Stimulated activated CD4-positive, alpha-beta T cell treated with anti-CD3 and anti-CD28 coated beads, Interleukin-1b, Interleukin-23, amount 100 ng/mL, for 1 hour (primary cell): Measurements from ENCODE around the gene COA6.
"Not testable (repeated sequence)": the region's sequence is repeated elsewhere in the genome, so short reads cannot be mapped to it uniquely, and the experiment has no call there.

Experiments
- DNase-seq, 2 donors: peaks; one replicate each; pipeline ENCODE4 v3.0.0-alpha.2; 2020; ENCODE audit warnings: low read depth in 2 of 2

Gene COA6

GRCh38 chr1:234369784-234370183 is 3.5 kb upstream of the COA6 start:
- DNase-seq: no peak

DNA sequence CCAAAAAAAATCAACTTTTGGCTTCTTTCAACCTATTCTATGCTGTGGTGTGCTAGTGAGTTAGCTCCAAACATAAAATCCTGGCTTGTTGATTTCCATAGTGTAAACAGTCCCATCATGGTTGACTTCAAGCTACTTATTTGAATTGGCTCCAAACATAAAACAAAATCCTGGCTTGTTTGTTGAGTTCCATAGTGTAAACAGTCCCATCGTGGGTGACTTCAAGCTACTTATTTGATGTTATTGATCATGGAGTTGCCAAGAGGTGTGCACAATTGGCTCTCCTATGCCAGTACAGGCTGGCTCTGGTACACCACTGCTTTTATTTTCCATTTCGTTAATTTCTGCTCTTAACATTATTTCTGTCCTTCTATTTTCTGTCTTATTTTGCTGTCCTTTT is 1.8 kb upstream of the COA6 start:
- no peak for DNase-seq

GRCh38 chr1:234372011-234372757 is 1.1 kb upstream of the COA6 start:
- no peak for DNase-seq

GRCh38 chr1:234373959-234374254 is 651 bp downstream of the COA6 start:
- no peak for DNase-seq

DNA sequence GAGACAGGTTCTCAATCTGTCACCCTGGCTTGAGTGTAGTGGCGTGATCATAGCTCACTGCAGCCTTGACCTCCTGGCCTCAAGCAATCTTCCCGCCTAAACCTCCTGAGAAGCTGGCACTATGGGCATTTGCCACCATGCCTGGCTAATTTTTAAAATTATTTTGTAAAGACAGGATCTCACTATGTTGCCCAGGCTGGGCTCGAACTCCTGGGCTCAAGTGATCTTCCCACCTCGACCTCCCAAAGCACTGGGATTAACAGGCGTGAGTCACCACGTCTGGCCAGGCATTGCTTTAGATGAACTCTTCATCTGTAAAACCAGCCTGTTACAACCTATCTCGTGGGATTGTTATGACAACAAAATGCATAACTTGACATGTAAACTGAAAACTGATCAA is 2.4 kb downstream of the COA6 start:
- no peak for DNase-seq

- not testable (repeated sequence) for DNase-seq
These were observed 6.4 kb downstream of the COA6 start for GRCh38 chr1:234379591-234380109.

DNA sequence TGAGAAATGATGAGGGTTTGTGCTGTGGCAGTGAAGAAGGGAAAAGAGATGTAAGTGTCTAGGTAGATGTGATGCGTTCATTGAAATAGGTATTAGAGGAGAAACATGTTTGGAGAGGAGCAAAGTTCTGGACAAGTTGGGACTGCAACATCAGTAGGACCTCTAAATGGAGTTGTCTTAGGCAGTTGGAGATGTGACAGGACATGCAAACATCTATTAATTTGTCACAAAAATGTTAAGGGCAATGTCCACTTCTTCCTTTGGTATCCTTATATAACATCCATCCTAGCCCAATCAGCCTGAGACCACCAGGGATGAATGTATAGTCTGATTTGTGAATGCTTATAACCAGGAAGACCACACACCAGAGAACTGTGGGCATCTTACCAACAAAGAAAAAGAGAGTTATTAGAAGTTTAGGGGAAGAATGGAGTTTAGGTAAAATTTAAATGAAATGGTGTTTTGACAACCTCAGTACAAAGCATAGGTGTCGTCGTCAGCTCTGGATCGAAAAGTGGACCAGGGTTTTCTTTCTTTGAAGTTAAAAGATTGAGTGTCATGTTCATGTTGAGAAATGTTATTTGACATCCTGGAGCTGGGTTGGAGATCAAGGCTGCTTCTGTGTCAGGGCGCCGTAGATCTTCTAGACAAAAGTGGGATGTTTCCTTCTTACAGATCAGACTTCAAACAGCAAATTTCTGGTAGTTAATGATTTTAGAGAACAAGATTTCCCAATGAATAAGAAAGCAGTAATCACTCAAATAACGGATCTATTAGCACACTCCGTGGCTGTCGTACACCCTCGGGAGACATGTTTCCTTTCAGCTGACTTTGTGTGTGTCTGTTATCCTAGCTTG is 8.7 kb downstream of the COA6 start:
- no peak for DNase-seq

DNA sequence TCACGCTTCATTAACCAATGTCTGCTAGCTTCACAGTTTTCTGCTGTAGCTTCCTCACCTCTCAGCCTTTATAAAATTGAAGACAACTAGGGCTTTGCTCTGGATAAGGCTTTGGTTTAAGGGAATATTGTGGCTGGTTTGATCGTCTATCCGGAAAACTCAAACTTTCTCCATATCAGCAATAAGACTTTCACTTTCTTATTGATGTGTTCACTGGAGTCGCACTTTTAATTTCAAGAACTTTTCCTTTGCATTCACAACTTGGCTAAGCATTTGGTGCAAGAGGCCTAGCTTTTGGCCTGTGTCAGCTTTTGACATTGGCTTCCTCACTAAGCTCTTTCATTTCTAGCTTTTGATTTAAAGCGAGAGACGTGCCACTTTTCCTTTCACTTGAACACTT is 12.9 kb downstream of the COA6 start:
- no peak for DNase-seq

DNA sequence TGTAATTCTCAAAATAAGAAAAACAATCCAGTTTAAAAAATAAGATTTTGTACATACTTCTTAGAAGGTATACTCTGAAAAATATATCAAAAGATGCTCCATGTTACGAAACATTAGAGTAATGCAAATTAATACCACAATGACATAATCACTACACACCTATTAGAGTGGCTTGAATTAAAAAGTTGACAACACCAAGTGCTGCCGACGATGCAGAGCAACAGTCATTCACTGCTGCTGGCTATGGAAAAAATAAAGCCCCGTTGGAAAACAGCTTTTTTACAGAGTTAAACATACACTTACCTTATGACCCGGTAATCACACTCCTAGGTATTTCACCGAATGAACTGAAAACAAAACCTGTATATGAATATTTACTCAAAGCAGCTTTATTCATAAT is 14.8 kb downstream of the COA6 start:
- DNase-seq: no peak

DNA sequence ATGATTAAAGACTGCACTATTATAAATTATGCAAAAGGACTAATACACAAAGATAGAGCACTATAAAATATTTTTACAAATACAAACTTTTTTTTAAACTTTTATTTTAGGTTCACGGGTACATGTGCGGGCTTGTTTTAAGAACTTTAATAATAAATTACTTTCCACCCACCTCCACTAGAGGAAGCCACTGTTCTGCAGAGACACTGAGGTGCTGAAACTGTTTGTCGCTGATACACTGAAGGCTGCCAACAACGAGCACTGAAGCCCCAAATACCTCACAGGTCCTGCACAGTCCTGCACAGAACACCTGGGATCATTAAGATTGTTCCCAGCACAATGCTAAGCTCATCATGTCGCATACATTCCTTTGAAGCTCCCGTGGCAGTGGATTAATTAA is 19.9 kb downstream of the COA6 start:
- no peak for DNase-seq

DNA sequence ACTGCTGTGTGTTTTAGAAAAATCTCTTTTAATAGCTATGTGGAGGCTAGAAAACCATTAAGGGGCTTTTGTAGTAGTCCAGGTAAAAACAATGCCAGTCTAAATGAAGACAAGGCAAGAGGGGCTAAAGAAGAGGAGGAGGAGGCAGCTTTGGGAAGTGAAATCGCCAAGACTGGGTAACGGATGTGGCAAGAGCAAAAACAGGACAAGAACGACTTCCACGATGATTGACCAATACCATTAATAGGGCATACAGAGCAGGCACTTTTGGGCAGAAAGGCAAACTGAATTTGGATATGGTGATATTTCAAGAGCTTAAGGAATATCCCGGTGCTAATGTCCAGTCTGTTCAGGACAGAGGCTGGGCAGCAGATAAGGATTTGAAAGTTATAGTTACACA is 22.0 kb downstream of the COA6 start:
- no peak for DNase-seq

DNA sequence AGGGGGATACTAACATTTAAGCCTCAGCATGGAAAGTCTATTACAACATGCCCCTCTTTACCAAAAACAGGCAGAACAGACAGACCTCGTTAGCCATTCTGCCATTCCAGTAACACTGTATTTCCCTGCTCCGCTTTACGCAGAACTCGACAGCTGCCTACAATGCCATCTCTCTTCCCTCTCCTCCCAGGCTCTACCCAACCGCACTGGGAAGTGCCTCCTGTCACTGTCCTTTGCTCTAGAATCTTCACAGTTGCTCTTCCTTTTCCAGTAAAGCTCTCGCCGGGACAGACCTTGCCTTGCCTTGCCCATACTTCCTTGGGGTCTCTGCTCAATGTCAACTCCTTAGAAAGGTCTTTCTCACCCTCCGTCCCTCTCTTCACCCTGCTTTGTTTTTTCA is 22.8 kb downstream of the COA6 start:
- no peak for DNase-seq

DNA sequence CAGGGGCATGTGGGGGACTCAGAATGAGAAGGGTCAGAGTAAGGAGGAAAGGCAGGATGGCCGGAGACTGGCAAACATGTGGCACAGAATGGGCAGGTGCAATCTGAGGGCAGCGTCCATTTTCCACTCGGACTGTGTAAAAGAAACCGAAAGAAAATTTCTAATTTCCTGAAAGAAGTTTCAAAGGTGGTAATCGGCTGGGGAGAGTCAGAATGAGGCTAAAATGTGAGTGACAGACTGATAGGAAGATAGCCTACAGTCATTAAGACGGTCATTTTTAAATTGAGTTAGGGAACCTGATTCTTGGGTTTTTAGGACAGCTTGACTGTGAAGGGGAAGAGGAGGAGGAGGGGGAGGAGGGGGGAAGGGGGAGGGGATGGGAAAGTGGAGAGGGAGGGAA is 23.6 kb downstream of the COA6 start:
- no peak for DNase-seq

- no peak for DNase-seq
These were observed 24.5 kb downstream of the COA6 start for GRCh38 chr1:234397732-234398131.

- no peak for DNase-seq
These were observed 25.7 kb downstream of the COA6 start for GRCh38 chr1:234398849-234399381.

GRCh38 chr1:234399515-234399914 is 26.3 kb downstream of the COA6 start:
- DNase-seq: not testable (repeated sequence)

DNA sequence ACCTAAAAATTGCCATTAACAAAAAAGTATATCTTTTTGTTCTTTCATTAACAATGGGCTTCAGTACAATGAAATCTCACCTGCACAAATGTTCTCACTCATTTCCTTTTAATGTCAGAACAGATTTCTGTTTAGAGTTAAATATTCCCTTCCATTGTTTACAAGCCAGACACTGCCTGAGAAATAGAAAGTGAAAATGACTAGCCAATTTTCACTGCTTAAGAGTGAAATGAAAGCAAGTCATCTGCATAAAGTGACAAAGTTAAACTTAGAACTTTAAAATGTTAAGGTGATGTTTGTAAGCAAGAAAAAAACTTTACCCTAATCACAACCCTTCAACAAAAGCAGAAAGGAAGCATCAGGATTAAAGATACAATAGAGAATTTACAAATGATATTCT is 27.5 kb downstream of the COA6 start:
- no peak for DNase-seq

- DNase-seq: no peak
These were observed 28.4 kb downstream of the COA6 start for GRCh38 chr1:234401658-234402057.

GRCh38 chr1:234402939-234403338 is 29.7 kb downstream of the COA6 start:
- DNase-seq: no peak

GRCh38 chr1:234405676-234406075 is 32.4 kb downstream of the COA6 start:
- no peak for DNase-seq

DNA sequence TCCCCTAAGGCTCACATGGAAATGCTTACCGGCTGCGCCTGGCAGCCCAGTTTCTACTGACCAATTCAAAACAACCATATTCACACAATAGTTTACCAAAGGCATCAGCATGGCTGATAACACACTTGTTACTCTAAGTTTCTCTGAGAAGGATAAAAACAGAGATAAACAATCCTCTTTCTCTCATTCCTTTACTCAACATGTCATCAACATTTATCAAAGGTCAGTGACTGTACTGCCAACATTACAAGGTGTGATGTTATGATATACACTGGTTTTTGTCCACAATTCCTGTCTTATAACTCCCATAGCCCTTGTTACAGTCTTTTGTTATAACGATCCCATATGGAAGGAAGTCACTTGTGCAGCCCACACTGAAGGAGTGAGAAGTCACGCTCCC is 33.6 kb downstream of the COA6 start:
- no peak for DNase-seq

DNA sequence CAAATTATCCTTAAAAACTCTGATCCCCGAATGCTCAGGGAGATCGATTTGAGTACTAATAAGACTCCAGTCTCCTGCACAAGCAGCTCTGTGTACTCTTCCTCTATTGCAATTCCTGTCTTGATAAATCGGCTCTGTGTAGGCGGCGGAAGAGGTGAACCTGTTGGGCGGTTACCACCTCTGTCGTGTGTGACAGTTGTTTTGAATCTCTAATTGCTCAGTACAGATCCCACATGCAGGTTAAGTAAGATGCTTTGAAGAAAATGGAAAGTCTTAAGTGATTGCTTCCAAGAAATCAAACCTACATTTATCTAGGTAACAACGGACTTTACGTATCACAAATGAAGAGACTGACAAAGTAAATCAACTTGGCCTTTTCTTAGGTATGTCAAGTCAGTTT is 35.5 kb downstream of the COA6 start:
- peak; percentile 28 to 34 for DNase-seq

DNA sequence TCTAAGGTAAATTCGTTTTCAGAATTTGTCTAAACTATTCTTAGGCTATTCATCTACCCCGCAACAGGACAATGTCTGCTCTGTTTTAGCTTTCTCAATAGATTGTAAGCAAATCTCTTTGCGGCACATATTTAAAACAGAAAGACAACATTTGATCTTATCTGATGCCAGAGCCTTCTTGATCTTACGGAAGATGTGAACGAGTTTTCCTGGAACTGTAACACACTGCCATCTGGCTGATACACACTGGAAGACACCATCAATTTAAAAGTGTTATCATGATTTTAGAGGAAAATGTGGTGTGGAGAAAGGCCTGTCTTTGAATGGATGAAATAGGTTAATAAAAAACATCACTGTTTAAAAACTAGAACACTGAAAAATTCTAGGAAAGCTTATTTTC is 36.1 kb downstream of the COA6 start:
- DNase-seq: no peak
